Right hindlimb (tissue), 1 donor: ENCODE results near the gene MAGI1.
"Not testable (repeated sequence)": the region's sequence is repeated elsewhere in the genome, so short reads cannot be mapped to it uniquely, and the experiment has no call there.

Experiments used
- DNase-seq: peaks from one replicate; pipeline ENCODE4 v3.0.0-alpha.2; 2018

The MAGI1 gene

DNA sequence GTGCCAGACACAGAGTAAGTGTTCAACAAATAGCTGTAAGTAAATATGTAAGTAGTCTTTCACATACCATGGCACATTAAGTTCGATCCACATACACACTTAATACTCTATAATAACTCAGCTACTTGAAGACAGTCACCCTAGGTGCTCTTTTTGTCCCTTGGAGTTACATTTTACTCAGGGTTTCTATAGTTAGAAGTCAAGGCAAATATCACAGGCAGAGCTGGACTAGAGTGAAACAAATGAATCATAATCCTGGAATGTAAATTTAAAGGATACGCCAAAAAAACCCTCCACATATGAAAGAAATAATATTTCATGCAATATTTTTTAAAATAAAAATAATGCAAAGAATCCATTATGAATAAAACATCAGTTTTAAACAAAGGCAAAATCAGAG is 461.8 kb downstream of the MAGI1 start:
- DNase-seq = no peak

DNA sequence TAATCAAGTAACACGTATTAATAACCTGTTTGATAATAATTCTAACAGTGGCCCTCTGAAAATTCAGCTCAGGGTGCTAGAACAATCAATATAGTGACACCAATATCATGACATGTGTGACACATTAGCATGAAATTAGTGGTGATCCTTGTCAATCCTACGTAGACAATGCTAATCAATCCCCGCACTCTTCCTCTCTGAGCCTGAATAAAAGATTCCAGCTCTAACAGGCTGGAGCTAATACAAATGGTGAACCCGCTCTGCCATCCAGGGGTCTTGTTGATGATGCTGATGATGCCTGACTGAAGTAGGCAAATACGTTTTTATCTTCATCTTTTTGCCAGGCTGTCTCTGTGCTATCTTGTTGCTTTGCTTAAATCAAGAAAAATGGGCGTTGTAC is 462.5 kb downstream of the MAGI1 start:
- no peak for DNase-seq

DNA sequence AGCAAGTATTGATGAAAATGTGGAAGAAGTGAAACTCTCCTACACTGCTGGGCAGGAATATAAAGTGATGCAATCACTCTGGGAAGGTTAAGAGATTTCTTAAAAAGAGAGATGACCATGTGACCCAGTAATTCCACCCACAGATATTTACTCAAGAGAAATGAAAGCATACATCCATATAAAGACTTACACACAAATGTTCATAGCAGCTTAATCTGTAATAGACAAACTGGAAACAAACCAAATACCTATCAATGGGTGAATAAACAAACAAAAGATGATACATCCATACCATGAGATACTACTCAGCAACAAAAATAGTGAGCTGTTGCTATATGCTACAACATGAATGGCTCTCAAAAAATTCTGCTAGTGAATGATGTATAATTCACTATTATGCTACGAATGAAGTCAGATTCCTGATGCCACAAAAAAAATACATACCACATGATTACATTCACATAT is 463.3 kb downstream of the MAGI1 start:
- no peak for DNase-seq

DNA sequence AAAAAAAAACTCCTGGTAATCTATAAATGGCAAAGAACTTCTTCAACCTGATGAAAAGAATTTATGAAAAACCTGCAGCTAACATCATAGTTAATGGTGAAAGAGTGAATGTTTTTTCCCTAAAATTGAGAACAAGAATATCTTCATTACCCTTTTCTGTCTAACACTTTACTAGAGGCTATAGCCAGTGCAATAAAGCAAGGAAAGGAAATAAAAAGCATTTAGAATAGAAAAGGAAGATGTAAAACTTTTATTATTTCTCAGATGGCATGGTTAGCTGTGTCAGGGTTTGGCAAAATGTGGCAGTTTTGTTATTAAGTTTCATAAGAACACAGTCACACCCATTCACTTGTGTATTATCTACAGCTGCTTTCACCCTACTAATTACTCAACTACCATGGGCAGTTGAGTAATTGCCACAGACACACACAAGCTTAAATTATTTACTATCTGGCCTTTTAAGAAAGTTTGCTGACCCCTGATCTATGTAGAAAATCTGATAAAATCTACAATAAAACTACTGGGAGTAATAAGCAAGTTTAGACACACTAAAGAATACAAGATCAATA is 465.1 kb downstream of the MAGI1 start:
- no peak for DNase-seq

DNA sequence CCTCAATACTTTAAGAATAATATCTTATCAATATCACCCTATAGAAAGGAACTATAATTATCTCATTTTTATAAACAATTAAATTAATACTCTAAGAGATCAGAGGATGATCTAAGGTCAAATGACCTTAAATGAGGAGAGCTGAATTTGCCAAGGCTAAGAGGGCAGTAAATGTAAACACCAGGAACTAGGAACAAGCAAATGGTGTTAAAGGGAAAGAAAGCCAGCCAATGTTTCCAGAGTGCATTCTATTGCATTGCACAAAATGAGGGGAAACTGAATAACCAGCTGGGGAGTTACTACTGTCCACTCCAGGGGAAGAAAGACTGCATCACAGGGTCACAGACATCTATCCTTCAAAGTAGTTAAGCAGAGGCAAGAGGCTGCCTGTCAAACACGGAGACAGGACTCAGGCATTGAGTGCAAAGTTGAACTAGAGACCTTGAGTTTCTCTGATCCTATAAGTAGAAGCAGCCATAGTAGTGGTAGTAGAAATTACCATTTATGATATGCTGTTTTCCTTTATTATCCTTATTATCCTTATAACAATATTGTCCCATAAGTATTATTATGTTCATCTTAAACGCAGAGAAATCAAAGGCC is 466.4 kb downstream of the MAGI1 start:
- no peak for DNase-seq

DNA sequence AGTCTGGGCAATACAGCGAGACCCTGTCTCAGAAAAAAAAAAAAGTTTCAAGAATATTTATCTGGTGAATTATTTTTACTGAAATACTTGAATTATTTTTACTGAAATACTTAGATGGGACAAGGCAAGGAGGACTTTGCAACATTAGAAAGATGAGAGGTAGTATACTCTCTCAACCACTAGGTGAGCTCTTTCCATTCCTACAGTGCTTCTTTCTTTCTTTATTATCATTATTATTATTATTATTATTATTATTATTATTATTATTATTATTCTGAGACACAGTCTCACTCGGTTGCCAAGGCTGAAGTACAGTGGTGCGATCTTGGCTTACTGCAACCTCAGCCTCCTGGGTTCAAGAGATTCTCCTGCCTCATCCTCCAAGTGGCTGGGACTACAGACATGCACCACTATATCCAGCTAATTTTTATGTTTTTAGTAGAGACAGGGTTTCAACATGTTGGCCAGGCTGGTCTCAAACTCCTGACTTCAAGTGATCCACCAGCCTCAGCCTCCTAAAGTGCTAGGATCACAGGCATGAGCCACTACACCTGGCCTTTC is 468.8 kb downstream of the MAGI1 start:
- no peak for DNase-seq

DNA sequence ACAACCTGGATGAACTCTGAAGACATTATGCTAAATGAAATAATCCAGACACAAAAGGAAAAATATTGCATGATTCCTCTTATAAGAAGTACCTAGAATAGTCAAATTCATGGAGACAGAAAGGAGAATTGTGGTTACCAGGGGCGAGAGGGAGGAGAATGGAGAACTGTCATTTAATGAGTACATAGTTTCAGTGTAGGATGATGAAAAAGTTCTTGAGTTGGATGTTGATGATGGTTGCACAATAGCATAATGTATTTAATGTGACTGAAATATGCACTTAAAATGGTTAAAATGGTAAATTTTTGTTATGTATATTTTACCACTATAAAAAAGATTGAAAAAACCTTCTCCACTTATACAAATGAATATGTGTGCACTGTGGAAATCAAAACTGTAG is 469.6 kb downstream of the MAGI1 start:
- no peak for DNase-seq

DNA sequence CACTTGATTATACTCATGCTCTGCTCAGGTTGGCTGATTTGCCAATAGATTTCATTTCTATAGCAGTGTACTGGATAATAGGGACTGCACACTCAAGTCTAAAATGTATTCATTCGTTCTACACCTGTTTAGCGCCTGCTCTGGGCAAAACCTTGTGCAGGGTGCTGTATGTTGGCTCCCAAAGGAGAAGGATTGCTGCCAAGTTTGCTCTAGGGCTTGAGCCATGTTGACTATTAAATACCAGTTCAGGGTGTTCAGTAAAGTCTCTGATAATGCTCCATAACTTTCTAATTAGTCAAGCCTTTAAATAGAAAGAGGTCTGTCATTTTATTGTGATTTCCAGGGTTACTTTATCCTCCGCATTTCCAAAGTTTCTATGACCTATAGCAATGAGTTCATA is 470.2 kb downstream of the MAGI1 start:
- no peak for DNase-seq

DNA sequence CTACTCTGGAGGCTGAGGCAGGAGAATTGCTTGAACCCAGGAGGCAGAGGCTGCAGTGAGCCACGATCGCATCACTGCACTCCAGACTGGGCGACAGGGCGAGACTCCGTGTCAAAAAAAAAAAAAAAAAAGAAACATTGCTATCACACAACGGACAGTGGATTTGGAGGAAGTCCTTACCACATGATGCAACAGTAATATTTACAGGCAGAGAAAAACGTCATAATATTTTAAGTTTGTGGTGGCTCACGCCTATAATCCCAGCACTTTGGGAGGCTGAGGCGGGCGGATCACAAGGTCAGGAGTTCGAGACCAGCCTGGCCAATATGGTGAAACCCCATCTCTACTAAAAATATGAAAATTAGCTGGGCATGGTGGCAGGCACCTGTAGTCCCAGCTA is 473.0 kb downstream of the MAGI1 start:
- DNase-seq = not testable (repeated sequence)

DNA sequence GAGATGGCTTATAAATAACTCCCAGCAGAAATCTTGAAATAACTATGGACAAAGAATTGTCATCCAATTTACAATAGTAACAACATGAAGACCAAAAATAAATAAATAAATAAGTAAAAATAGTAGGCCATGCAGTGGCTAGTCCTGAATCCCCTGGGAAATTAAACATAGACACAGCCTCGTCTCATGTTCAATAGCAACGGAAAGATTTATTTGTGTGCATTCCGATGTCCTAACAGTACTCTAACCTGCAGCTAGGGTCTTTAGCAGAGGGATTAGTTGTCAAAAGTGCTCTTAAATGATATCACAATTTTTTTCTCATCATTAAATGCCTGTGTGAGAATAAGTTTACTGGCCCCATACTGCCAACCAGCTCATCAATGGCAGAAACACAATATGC is 474.2 kb downstream of the MAGI1 start:
- DNase-seq = no peak

DNA sequence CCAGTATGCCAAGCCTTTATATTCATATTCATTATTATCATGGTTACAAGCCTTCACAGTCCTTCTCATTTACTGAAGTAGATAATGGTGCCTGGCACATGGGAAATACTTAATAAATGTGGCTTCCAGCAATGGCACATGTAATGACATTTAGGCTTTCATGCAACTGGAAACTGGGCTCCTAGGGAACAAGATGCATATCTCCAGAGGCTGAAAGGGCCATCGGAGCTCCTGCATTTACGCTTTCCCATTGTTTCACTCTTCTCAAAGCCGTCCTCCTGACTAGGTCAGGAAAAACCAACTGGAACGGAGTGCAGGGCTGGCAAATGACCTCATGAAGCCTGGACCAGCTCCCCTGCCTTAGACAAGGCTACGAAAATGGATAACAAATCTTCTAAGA is 474.9 kb downstream of the MAGI1 start:
- no peak for DNase-seq

DNA sequence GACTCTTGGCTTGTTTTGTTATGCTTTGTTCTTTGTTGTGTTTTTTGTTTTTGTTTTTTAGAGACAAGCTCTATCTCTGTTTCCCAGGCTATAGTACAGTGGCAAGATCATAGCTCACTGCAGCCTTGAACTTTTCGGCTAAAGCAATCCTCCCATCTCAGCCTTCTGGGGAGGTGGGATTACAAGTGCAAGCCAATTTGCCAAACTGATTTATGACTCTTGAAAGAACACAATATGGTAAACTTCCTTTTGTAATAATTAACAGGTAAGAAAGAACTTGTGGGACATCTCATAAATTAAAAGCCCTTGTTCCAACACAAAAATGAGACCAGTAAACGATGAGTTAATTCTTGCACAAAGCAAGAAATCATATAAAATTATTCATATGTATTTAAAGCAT is 476.3 kb downstream of the MAGI1 start:
- DNase-seq = no peak

DNA sequence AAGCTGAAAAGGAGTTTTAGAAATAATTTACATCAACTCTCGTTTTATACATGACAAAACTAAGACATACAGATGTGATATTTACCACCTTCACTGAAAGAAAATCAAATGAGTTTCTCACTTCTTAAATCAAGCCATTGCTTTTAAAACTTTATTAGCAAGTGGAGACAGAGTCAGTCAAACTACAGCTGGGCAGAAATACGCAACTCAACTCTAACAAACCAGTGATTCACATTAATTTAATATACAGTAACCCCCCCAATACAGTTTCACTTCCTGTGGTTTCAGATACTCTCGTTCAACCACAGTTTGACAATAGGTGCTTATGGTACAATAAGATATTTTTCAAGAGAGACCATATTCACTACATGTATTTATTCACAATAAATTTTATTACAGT is 477.1 kb downstream of the MAGI1 start:
- no peak for DNase-seq

DNA sequence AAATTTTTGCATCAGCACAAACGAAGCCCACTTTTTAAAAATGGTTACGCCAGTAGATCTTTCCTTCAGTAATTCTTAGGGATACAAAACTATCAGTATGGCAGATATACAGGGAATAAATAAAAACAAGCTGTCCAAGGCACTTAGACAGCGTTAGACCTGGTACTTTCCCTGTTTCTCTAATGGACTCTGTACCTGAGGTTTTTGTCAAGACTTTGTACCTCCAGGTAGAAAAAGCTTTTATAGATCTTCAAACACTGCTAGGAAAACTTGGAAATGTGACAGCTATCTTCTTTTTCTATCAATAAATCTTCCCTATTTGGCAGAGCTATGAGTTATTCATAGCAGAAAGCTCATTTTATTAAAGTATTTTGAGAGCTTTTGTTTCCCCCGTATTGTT is 477.8 kb downstream of the MAGI1 start:
- DNase-seq = no peak

DNA sequence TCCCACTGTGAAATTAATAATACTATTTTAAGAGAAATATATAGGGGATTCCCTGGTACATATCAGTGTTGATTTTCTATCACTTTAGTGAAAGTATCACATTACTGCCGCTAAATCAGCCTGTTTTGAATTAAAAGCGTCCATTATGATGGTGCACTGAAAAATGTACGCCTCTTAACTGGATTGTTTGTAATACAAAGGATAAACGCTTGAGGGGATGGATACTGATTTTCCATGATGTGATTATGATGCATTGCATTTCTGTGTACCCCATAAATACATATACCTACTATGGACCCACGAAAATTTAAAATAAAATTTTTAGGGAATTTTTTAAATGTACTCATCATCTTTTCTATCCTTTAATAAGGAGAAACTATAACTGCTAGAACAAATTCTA is 478.6 kb downstream of the MAGI1 start:
- no peak for DNase-seq

DNA sequence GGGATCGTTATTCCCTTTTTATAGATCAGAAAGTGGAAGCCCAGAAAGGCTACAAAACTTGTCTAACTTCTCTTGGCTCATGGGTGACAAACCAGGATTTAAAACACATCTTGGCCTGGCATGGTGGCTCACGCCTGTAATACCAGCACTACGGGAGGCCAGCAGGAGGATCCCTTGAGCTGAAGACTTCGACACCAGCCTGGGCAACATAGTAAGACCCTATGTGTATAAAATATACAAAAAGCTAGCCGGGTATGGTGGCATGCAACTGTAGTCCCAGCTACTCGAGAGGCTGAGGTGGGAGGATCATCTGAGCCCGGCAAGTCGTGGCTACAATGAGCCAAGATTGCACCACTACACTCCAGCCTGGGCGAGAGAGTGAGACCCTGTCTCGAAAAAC is 479.1 kb downstream of the MAGI1 start:
- no peak for DNase-seq

DNA sequence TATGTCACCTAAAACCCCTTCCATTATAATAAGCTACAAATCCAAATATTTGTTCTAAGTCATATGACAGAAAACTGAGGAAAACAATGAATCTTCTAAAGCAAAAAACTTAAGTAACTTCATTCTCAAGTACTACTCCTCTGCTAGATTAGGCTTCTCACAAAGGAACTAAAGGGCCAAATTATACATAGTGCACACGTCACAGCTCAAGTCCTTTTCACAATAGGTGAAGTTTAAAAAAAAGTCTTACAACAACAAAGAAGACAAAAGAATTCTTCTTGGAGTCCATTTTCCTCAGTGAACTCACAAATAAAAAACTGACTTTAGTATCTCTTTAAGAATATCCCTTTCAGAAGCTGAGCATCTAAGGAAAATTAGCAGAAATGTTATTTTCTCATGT is 479.9 kb downstream of the MAGI1 start:
- DNase-seq = no peak

DNA sequence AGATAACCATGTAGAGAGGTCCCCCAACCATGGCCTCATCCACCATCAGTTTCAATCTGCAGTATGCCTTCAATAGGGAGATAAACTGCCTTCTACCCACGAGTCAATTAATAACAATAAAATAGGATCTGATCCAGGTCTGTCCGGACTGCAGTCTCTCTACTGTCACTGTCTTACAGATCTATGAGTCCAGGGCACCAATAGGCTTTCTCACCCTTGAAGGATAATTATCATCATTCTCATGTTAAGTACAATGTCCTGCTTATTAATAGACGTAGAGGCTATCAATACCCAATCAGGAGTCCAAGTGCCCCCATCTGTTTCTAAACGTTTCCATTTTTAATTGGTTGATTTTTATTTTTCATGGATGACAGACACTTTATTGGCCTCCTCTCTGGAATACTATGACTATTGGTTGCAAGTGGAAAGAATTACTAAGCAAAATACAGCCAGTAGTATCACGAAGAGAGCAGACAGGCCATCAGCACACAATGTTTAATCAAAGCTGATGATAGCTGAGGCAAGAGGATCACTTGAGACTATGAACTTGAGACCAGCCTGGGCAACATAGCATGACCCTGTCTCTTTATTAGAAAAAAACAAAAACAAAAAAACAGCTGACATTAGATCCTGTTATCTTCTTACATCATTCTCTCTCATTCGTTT is 480.7 kb downstream of the MAGI1 start:
- DNase-seq = no peak

DNA sequence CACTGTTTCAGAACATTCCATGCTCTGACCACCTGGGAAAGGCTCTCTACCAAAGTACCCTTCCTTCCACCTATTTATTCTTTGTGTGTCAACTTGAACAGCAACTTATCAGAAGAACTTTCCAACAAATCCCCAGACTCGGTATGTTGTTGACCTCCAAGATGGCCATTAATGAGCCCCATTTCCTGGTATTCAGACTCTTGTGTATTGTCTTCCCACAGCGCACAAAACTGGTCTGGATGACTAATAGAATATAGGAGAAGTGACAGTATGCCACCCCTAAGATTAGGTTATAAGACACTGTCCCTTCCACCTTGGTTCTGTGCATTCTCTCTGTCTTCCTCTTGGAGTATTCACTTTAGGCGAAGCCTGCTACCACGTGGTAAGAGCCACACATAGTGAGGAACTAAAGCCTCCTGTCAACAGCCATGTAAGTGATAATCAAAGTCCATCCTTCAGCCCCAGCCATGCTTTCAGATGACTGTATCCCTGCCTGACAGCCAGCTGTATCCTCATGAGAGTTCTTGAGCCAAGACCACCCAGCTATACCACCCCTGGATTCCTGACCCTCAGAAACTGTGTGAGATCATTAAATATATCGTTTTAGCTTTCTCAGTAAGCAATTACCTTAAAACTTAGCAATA is 481.7 kb downstream of the MAGI1 start:
- DNase-seq = no peak

DNA sequence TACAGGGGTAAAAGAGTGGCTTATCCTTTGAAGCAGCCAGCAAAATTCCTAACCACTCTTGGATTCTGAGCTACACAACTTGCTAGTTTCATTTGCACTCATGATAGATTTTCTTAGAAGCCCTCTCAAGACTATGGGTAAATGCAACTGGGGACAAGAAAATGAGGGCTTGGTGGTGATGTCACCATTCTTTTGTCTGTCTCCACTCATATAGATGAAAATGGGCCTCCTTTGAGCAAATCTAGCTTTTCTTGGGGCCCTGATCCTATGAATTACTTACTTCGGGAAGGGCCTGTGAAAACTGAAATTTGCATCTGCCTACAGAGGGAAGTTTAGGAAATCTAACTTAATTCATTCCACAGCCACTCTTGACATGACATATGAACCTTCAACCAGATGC is 486.3 kb downstream of the MAGI1 start:
- no peak for DNase-seq

DNA sequence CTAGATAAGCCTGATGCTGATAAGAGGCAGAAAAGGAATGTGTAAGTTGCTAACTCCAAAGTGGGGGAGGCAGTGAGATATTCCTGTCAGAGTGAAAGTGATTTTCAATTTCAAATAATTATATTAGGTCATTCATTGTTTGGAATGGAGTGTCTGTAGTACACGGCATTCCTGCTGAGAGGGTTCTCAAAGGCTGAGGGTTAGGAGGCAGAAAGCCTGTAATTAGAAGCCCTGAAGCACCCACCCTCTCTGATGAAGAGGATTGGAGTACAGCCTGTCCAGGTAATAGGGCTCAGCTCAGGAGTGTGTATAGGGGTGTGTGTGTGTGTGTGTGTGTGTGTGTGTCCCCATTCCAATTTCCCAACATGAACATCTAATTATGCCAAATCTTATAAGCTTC is 486.8 kb downstream of the MAGI1 start:
- DNase-seq = no peak

DNA sequence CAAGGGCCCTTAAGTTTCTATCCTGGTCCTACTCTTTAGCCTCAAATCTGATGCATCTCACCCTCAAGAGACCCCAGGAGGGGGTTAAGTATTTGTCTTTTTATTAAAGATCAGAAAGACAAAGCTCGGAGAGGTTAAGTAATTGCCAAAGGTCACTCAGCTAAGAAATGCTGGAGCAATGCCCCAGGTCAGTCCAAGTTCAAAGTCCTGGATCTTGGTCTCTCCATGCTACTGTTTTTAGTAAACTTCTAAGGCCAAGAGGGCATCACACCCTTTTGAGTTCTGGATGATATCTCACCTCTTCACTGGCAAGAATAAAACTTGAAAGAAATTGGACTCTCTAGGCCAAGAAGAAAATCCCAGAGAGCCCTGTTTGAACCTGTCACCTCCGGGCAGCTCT is 488.6 kb downstream of the MAGI1 start:
- no peak for DNase-seq

DNA sequence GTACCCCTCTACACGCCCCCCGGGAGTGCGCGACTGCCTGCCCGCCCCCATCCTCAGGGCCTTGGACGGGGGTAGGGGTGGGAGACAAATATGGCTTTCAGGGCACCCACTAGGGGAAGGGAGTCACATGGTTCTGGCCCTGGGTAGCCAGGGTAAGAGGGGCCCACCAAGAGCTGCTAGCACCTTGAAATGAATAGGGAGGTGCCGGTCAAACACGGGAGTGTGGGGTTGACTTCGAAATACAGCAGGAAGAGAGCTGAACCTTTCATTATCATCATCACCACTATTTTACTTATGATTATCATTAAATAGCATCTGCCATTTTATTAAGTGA is 489.1 kb downstream of the MAGI1 start:
- no peak for DNase-seq
